Measurements from ENCODE around the gene TPM1.

Gene TPM1

DNA sequence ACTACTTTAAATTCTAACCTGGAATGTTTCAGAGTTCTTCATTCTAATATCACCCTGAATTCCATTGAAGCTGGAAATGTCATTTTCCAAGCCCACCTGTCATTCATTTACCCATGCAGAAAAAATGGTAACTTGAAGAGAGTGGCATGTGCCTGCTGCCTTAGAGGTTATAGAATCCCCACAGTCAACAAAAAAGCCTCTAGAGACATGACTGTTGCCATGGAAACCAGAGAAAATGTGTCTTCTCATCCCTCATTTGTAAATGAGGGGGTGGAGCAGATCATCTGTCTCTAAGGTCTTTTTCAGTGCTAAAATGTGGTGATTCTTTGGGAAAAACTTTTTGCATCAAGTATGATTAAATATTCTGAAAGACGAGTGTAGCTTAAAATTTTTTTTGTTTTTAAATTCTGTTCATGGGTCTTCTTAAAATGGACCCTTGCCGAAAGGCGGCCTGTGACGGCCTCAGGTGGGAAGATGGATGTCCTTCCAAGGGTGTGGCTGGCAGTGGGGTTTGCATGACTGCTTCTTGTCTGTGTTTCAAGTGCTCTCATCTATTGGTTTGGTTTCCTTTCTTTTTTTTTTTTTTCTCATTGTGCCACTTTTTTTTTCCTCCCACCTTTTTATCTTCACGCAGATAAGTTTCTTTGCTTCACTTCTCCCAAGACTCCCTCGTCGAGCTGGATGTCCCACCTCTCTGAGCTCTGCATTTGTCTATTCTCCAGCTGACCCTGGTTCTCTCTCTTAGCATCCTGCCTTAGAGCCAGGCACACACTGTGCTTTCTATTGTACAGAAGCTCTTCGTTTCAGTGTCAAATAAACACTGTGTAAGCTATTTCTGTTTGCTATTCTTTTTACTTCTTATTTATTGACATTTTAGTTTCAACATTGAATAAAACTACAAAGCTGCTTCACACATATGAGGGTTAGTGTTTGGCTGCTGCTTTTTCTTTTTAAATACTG is 23.0 kb downstream of the TPM1 start:
- TF ChIP-seq, protein P1, sequence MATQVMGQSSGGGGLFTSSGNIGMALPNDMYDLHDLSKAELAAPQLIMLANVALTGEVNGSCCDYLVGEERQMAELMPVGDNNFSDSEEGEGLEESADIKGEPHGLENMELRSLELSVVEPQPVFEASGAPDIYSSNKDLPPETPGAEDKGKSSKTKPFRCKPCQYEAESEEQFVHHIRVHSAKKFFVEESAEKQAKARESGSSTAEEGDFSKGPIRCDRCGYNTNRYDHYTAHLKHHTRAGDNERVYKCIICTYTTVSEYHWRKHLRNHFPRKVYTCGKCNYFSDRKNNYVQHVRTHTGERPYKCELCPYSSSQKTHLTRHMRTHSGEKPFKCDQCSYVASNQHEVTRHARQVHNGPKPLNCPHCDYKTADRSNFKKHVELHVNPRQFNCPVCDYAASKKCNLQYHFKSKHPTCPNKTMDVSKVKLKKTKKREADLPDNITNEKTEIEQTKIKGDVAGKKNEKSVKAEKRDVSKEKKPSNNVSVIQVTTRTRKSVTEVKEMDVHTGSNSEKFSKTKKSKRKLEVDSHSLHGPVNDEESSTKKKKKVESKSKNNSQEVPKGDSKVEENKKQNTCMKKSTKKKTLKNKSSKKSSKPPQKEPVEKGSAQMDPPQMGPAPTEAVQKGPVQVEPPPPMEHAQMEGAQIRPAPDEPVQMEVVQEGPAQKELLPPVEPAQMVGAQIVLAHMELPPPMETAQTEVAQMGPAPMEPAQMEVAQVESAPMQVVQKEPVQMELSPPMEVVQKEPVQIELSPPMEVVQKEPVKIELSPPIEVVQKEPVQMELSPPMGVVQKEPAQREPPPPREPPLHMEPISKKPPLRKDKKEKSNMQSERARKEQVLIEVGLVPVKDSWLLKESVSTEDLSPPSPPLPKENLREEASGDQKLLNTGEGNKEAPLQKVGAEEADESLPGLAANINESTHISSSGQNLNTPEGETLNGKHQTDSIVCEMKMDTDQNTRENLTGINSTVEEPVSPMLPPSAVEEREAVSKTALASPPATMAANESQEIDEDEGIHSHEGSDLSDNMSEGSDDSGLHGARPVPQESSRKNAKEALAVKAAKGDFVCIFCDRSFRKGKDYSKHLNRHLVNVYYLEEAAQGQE (IDR thresholded peaks at IDR 0.05; ENCODE audit: insufficient read depth in 1 of 2, low read depth in 2 of 2, low read length in 2 of 2): no peak
- TF ChIP-seq TAF1 (IDR thresholded peaks at IDR 0.05; ENCODE audit: borderline replicate concordance, insufficient read depth, low read length) (no peak), SIN3A (IDR thresholded peaks at IDR 0.05; ENCODE audit: borderline replicate concordance, insufficient read depth, low read length) (no peak), FOXP2 (optimal IDR thresholded peaks at IDR 0.05; ENCODE audit: borderline replicate concordance, extremely low read depth, extremely low read length, insufficient read depth) (no peak), POLR2AphosphoS5 (IDR thresholded peaks at IDR 0.05; ENCODE audit: low read depth, low read length) (no peak)

DNA sequence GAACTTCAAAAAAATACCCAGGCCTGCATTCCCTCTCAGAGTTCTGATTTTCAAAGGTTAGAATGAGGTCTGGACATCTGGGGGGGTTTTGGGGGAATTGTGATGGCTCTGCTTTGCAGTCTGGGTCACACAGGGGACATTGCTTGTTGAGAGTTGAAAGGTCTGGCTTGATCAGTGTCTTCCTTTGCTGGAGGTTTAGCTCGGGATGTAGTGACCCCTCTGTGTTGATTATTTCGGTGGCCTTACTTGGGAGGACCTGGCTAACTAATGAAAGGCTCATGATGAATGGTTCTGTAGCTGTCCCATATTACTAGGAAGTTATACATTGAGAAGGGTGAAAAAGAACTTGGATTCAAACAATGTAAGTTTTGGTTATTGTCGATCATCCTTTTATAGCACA is 23.7 kb downstream of the TPM1 start:
- TF ChIP-seq TAF1 (IDR thresholded peaks at IDR 0.05; ENCODE audit: borderline replicate concordance, insufficient read depth, low read length) (no peak), SIN3A (IDR thresholded peaks at IDR 0.05; ENCODE audit: borderline replicate concordance, insufficient read depth, low read length) (no peak), FOXP2 (optimal IDR thresholded peaks at IDR 0.05; ENCODE audit: borderline replicate concordance, extremely low read depth, extremely low read length, insufficient read depth) (no peak), POLR2AphosphoS5 (IDR thresholded peaks at IDR 0.05; ENCODE audit: low read depth, low read length) (no peak)
- TF ChIP-seq, protein P1 (IDR thresholded peaks at IDR 0.05; ENCODE audit: insufficient read depth in 1 of 2, low read depth in 2 of 2, low read length in 2 of 2): no peak

DNA sequence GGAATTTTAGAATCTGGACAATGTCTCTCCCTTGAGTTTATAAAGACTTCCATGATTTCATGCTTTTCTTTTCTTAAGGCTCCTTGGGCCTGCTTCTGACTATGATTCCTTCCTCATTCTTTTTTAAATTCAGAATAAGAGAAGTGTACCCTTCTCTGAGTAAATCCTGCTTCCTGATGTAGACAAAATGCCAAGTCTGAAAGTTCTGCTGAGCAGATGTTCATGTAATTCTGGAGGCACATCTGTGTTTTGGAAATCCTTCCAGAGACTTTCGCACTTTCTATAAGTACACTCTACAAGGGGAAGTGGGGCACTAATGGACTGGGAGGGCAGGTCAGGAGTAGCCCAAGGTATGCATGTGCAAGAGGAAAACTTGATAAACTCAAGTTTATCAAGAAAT is 24.8 kb downstream of the TPM1 start:
- TF ChIP-seq POLR2AphosphoS5 (IDR thresholded peaks at IDR 0.05; ENCODE audit: low read depth, low read length) (no peak), SIN3A (IDR thresholded peaks at IDR 0.05; ENCODE audit: borderline replicate concordance, insufficient read depth, low read length) (no peak), FOXP2 (optimal IDR thresholded peaks at IDR 0.05; ENCODE audit: borderline replicate concordance, extremely low read depth, extremely low read length, insufficient read depth) (no peak), TAF1 (IDR thresholded peaks at IDR 0.05; ENCODE audit: borderline replicate concordance, insufficient read depth, low read length) (no peak)
- TF ChIP-seq, protein P1 (IDR thresholded peaks at IDR 0.05; ENCODE audit: insufficient read depth in 1 of 2, low read depth in 2 of 2, low read length in 2 of 2): no peak

DNA sequence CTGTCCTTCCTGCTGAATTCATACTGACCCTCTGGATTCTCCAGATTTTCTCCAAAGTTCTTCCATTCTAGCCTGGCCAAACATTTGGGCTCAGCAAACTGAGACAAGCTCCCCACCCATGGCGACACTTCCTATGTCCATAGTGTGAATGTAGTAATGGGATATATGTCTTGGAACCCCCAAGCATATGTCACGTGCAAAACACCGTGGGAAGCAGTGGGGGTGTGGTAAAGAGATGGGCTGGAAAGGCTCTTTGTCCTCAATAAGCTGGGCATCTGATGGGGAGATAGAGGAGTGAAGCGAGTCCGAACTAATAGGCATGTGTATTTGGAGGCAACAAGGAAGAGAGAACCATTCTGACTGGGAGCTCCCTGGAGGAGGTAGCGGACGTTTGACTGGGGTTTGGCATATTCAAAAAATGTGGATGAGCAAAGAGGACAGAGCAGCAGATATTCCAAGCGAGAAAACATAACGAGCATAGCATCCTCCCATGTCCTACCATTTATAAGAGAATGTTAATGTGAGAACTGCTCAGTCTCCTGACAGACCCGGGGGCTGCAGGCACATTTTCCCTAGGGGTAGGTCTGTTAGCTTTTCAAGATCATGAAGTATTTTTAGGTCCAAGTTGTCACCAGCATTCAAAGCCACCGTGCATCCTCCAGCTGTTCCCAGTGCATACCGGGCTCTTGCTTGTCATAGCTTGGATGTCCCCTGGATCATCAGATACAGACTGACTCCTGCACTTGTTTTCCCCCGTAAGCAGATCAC is 25.6 kb downstream of the TPM1 start:
- TF ChIP-seq FOXP2 (optimal IDR thresholded peaks at IDR 0.05; ENCODE audit: borderline replicate concordance, extremely low read depth, extremely low read length, insufficient read depth) (no peak), SIN3A (IDR thresholded peaks at IDR 0.05; ENCODE audit: borderline replicate concordance, insufficient read depth, low read length) (no peak), TAF1 (IDR thresholded peaks at IDR 0.05; ENCODE audit: borderline replicate concordance, insufficient read depth, low read length) (no peak), POLR2AphosphoS5 (IDR thresholded peaks at IDR 0.05; ENCODE audit: low read depth, low read length) (no peak)
- TF ChIP-seq, protein P1 (IDR thresholded peaks at IDR 0.05; ENCODE audit: insufficient read depth in 1 of 2, low read depth in 2 of 2, low read length in 2 of 2): no peak

Data from PFSK-1 (cell line).